Muscle of leg (tissue), 11 donors: ENCODE results near the gene CD177. TPM values are rescaled to one million over a fixed set of nuclear protein-coding genes. Genes with fewer than 3 reads are reported as not detected.

Experiments used
- DNase-seq: peaks from one replicate; pipeline ENCODE4 v3.0.0; 2013
- H3K27ac ChIP-seq: one replicate; pipeline ENCODE4 v1.5.1; 2013; ENCODE audit warnings: mild to moderate bottlenecking, low read length, control low read depth
- H3K27me3 ChIP-seq: one replicate; pipeline ENCODE4 v1.6.1; 2013; ENCODE audit warnings: low read length; ENCODE audit not compliant: control insufficient read depth, insufficient read depth
- H3K36me3 ChIP-seq: one replicate; pipeline ENCODE4 v1.6.1; 2013; ENCODE audit warnings: low read length; ENCODE audit not compliant: control insufficient read depth, insufficient read depth
- H3K4me1 ChIP-seq: one replicate; pipeline ENCODE4 v1.6.1; 2013; ENCODE audit warnings: low read length; ENCODE audit not compliant: control insufficient read depth, insufficient read depth
- H3K4me3 ChIP-seq: one replicate; pipeline ENCODE4 v1.5.1; 2013; ENCODE audit warnings: low read length, control low read depth
- H3K9me3 ChIP-seq: replicated peaks from 2 replicates; pipeline ENCODE4 v1.6.1; 2013; ENCODE audit warnings: low read depth, low read length; ENCODE audit not compliant: control insufficient read depth
- WGBS: methylation state at CpG from one replicate; pipeline ENCODE4 v1.1.5; 2013; ENCODE audit warnings: missing lambda C conversion rate; ENCODE audit not compliant: insufficient coverage; 5-methylcytosine and 5-hydroxymethylcytosine counted together
- polyA plus RNA-seq, 8 donors: library from polyadenylated mRNA; unstranded; fragments of 120-200 nt; gene quantifications; one replicate each; pipeline versions ENCODE4 v1.2.1 to v1.2.3, GENCODE V29; 2013; ENCODE audit warnings: inconsistent platforms in 1 of 8, low replicate concordance in 1 of 8; ENCODE audit not compliant: insufficient read length in 8 of 8, insufficient read depth in 1 of 8
- total RNA-seq: library from RNA; stranded (reverse); fragments of 120-200 nt; gene quantifications from one replicate; pipeline ENCODE4 v1.2.4, GENCODE V29; 2013

The CD177 gene
- total and polyA plus RNA-seq, 9 donors: 0.09 to 0.43 (median 0.31) TPM

DNA sequence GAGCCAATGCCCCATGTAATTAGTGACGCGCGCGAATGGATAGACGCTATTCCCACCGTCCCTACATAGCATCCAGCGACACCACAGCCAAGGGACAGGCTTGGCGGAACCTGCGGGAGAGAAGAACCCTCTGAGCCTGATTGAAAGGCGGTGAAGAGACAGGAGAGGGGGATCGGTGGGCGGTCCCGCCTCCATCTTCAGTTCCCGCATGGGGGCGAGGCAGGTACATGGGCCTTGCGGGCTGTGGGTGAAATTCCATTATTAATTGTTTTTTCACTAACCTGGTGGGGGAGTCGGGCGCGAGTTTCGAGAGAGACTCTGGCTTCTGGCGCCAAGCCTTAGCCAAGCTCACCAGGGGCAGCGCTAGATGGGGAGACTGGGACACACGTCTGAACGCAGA is 52.8 kb downstream of the CD177 start:
- Histone ChIP-seq H3K36me3 (no peaks in the 10 kb centered on the region), H3K27me3 (peaks cover 7% of the 10 kb centered on the region), H3K4me3 (no peak overlapping the region), H3K4me1 (no peaks in the 10 kb centered on the region), H3K27ac (no peak overlapping the region), H3K9me3 (no peaks in the 10 kb centered on the region)
- no peak for DNase-seq
- WGBS: 62% methylated on average over 11 of the region's 24 CpGs

GRCh38 chr19:43407416-43408005 is 54.0 kb downstream of the CD177 start:
- Histone ChIP-seq H3K27me3 (peaks cover 7% of the 10 kb centered on the region), H3K36me3 (no peaks in the 10 kb centered on the region), H3K27ac (no peak overlapping the region), H3K4me3 (no peak overlapping the region), H3K4me1 (no peaks in the 10 kb centered on the region), H3K9me3 (no peaks in the 10 kb centered on the region)
- no peak for DNase-seq
- WGBS: 81% methylated on average over 21 of the region's 22 CpGs

- no peak overlapping the region for H3K4me3 ChIP-seq
- H3K27ac ChIP-seq: no peak overlapping the region
- H3K9me3 ChIP-seq: no peaks in the 10 kb centered on the region
- no peak for DNase-seq
- H3K4me1 ChIP-seq: no peaks in the 10 kb centered on the region
- H3K36me3 ChIP-seq: no peaks in the 10 kb centered on the region
- peaks cover 7% of the 10 kb centered on the region for H3K27me3 ChIP-seq
- WGBS: 83% methylated on average over 27 of the region's 34 CpGs
These were observed 54.6 kb downstream of the CD177 start for GRCh38 chr19:43408043-43408442.

DNA sequence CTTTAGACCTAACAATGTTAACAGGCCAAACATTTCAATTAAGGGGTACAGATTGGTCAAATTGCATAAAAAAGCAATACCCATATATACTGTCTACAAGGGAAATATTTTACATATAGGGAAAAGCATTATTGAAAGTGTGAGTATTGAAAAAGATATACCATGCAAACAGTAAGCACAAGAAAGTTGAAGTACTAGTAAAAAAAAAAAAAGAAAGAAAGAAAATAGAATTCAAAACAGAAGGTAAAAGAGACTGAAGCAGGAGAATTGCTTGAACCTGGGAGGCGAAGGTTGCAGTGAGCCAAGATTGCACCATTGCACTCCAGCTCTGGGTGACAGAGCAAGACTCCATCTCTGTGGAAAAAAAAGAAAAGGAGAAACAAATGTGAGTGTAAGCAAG is 55.9 kb downstream of the CD177 start:
- Histone ChIP-seq H3K4me3 (no peak overlapping the region), H3K27ac (no peak overlapping the region), H3K36me3 (no peaks in the 10 kb centered on the region), H3K4me1 (no peaks in the 10 kb centered on the region), H3K27me3 (peaks cover 7% of the 10 kb centered on the region), H3K9me3 (no peaks in the 10 kb centered on the region)
- WGBS: 90% methylated on average over 1 of the region's 1 CpG
- no peak for DNase-seq

DNA sequence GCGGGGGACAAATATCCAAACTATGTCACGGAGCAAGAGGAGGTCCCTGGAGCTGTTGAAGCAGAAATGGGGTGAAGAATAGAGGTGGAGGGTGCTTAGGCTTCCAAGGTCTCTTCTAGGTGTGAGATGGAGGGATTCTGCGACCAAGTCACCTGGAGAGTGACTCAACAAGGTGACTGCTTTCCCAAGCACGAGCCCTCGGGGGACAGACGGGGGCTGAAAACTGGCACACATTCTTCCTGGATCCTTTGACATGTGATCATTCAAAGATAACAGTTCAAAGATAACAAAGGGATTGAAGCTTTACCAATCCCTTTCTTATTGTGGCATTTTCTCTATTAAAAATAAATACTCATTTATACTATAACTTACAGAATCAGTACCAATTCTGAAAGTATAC is 59.0 kb downstream of the CD177 start:
- no peaks in the 10 kb centered on the region for H3K27me3 ChIP-seq
- no peak overlapping the region for H3K4me3 ChIP-seq
- DNase-seq: no peak
- 50% methylated on average over 1 of the region's 6 CpGs for WGBS
- no peak overlapping the region for H3K27ac ChIP-seq
- no peaks in the 10 kb centered on the region for H3K36me3 ChIP-seq
- H3K9me3 ChIP-seq: no peaks in the 10 kb centered on the region
- no peaks in the 10 kb centered on the region for H3K4me1 ChIP-seq

Other genes with a start within 250 kb of the CD177 start
- gene PSG5, start 167.2 kb upstream of the CD177 start, total RNA-seq: 0.80 TPM
- under 1 TPM; 0.22 to 0.80 (median 0.38) TPM for gene PSG5, start 167.2 kb upstream of the CD177 start, polyA plus RNA-seq
- gene PSG4, start 148.0 kb upstream of the CD177 start, total RNA-seq: 1.3 TPM
- 1 to 10 TPM in 4 of 8 donors, under 1 TPM in 4; 0.16 to 2.5 (median 1.0) TPM for gene PSG4, start 148.0 kb upstream of the CD177 start, polyA plus RNA-seq
- 0.62 TPM for gene PSG9, start 84.2 kb upstream of the CD177 start, total RNA-seq
- under 1 TPM in 6 of 8 donors, not detected in 2; 0.15 to 0.76 (median 0.25) TPM for gene PSG9, start 84.2 kb upstream of the CD177 start, polyA plus RNA-seq
- gene TEX101, start 61.2 kb downstream of the CD177 start, total RNA-seq: not detected
- under 1 TPM in 1 of 8 donors, not detected in 7; 0.17 TPM for gene TEX101, start 61.2 kb downstream of the CD177 start, polyA plus RNA-seq
- 0.49 TPM for gene LYPD3, start 111.9 kb downstream of the CD177 start, total RNA-seq
- 10 to 100 TPM in 1 of 8 donors, 1 to 10 TPM in 2, under 1 TPM in 5; 0.39 to 13.9 (median 0.88) TPM for gene LYPD3, start 111.9 kb downstream of the CD177 start, polyA plus RNA-seq
- gene PHLDB3, start 151.1 kb downstream of the CD177 start, total RNA-seq: 6.6 TPM
- 1 to 10 TPM; 2.8 to 8.0 (median 4.4) TPM for gene PHLDB3, start 151.1 kb downstream of the CD177 start, polyA plus RNA-seq
- gene ETHE1, start 173.5 kb downstream of the CD177 start, total RNA-seq: 19.6 TPM
- gene ETHE1, start 173.5 kb downstream of the CD177 start, polyA plus RNA-seq: 10 to 100 TPM; 12.0 to 22.5 (median 17.0) TPM
- 0.62 TPM for gene ZNF575, start 179.5 kb downstream of the CD177 start, total RNA-seq
- gene ZNF575, start 179.5 kb downstream of the CD177 start, polyA plus RNA-seq: 1 to 10 TPM; 2.2 to 5.0 (median 3.4) TPM
- 27.7 TPM for gene XRCC1, start 221.8 kb downstream of the CD177 start, total RNA-seq
- 10 to 100 TPM; 28.4 to 42.5 (median 35.7) TPM for gene XRCC1, start 221.8 kb downstream of the CD177 start, polyA plus RNA-seq
- gene PINLYP, start 222.1 kb downstream of the CD177 start, total RNA-seq: 5.0 TPM
- 1 to 10 TPM; 4.6 to 7.7 (median 6.2) TPM for gene PINLYP, start 222.1 kb downstream of the CD177 start, polyA plus RNA-seq
- 11.4 TPM for gene IRGQ, start 242.4 kb downstream of the CD177 start, total RNA-seq
- gene IRGQ, start 242.4 kb downstream of the CD177 start, polyA plus RNA-seq: 10 to 100 TPM in 7 of 8 donors, 1 to 10 TPM in 1; 9.7 to 15.1 (median 12.5) TPM
- 7.8 TPM for gene ZNF576, start 242.9 kb downstream of the CD177 start, total RNA-seq
- 10 to 100 TPM in 5 of 8 donors, 1 to 10 TPM in 3; 8.3 to 12.1 (median 10.5) TPM for gene ZNF576, start 242.9 kb downstream of the CD177 start, polyA plus RNA-seq